Adipocyte (in vitro differentiated cells): ENCODE results near the gene TMEM88.
A peak's percentile ranks its signal among the peaks of the same experiment; 100 is the strongest.

ENCODE experiments used
- DNase-seq: peaks from one replicate; pipeline ENCODE4 v3.0.0-alpha.2; 2015; ENCODE audit warnings: low read depth
- H3K27me3 ChIP-seq: replicated peaks from 2 replicates; pipeline ENCODE4 v1.7.0; 2013; ENCODE audit warnings: mild to moderate bottlenecking, low read length, moderate library complexity; ENCODE audit not compliant: control insufficient read depth, insufficient read depth
- H3K36me3 ChIP-seq: 2 replicates; pipeline ENCODE4 v1.7.0; 2013; ENCODE audit warnings: low read length, mild to moderate bottlenecking, moderate library complexity; ENCODE audit not compliant: control insufficient read depth, insufficient read depth, severe bottlenecking
- H3K4me1 ChIP-seq: 2 replicates; pipeline ENCODE4 v1.7.0; 2013; ENCODE audit warnings: mild to moderate bottlenecking, low read length, moderate library complexity; ENCODE audit not compliant: control insufficient read depth, insufficient read depth
- H3K4me3 ChIP-seq: 2 replicates; pipeline ENCODE4 v1.7.0; 2013; ENCODE audit warnings: mild to moderate bottlenecking, low read length, moderate library complexity
- H3K9ac ChIP-seq: 2 replicates; pipeline ENCODE4 v1.7.0; 2013; ENCODE audit warnings: mild to moderate bottlenecking, low read length, moderate library complexity
- H3K9me3 ChIP-seq: 2 replicates; pipeline ENCODE4 v1.7.0; 2013; ENCODE audit warnings: mild to moderate bottlenecking, low read length, moderate library complexity; ENCODE audit not compliant: control insufficient read depth

TMEM88 gene

DNA sequence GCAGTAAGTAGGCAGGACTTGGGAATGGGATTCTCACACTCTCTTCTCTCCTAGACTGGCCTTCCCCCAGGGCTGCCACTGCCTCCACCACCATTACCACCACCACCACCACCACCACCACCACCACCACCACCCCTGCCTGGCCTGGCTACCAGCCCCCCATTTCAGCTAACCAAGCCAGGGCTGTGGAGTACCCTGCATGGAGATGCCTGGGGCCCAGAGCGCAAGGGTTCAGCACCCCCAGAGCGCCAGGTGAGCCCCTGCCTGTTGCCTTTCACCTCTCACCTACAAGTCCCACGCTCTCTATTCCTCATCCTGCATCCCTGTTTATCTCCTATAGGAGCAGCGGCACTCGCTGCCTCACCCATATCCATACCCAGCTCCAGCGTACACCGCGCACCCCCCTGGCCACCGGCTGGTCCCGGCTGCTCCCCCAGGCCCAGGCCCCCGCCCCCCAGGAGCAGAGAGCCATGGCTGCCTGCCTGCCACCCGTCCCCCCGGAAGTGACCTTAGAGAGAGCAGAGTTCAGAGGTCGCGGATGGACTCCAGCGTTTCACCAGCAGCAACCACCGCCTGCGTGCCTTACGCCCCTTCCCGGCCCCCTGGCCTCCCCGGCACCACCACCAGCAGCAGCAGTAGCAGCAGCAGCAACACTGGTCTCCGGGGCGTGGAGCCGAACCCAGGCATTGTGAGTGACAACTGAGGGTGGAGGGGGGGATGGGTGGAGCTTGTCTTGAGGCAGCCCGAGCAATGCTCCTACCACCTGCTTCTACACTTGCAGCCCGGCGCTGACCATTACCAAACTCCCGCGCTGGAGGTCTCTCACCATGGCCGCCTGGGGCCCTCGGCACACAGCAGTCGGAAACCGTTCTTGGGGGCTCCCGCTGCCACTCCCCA is 7.9 kb upstream of the TMEM88 start:
- H3K4me1 ChIP-seq: peaks cover 9% of the 10 kb centered on the region
- H3K4me3 ChIP-seq: no peak overlapping the region
- H3K27me3 ChIP-seq: no peaks in the 10 kb centered on the region
- H3K36me3 ChIP-seq: peaks cover 34% of the 10 kb centered on the region
- H3K9ac ChIP-seq: no peak overlapping the region
- no peaks in the 10 kb centered on the region for H3K9me3 ChIP-seq
- DNase-seq: no peak

DNA sequence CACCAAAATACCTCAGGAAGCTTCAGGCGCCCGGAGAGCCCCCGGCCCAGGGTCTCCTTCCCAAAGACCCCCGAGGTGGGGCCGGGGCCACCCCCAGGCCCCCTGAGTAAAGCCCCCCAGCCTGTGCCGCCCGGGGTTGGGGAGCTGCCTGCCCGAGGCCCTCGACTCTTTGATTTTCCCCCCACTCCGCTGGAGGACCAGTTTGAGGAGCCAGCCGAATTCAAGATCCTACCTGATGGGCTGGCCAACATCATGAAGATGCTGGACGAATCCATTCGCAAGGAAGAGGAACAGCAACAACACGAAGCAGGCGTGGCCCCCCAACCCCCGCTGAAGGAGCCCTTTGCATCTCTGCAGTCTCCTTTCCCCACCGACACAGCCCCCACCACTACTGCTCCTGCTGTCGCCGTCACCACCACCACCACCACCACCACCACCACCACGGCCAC is 6.7 kb upstream of the TMEM88 start:
- no peak for DNase-seq
- Histone ChIP-seq H3K4me3 (no peak overlapping the region), H3K36me3 (peaks cover 45% of the 10 kb centered on the region), H3K9ac (no peak overlapping the region), H3K4me1 (peaks cover 9% of the 10 kb centered on the region), H3K9me3 (no peaks in the 10 kb centered on the region), H3K27me3 (no peaks in the 10 kb centered on the region)

DNA sequence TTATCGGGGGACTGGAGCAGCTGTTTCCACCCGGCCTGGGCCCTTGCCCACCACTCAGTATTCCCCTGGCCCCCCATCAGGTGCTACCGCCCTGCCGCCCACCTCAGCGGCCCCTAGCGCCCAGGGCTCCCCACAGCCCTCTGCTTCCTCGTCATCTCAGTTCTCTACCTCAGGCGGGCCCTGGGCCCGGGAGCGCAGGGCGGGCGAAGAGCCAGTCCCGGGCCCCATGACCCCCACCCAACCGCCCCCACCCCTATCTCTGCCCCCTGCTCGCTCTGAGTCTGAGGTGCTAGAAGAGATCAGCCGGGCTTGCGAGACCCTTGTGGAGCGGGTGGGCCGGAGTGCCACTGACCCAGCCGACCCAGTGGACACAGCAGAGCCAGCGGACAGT is 6.1 kb upstream of the TMEM88 start:
- Histone ChIP-seq H3K4me1 (peaks cover 9% of the 10 kb centered on the region), H3K36me3 (peaks cover 48% of the 10 kb centered on the region), H3K27me3 (no peaks in the 10 kb centered on the region), H3K9ac (no peak overlapping the region), H3K9me3 (no peaks in the 10 kb centered on the region), H3K4me3 (no peak overlapping the region)
- DNase-seq: no peak

DNA sequence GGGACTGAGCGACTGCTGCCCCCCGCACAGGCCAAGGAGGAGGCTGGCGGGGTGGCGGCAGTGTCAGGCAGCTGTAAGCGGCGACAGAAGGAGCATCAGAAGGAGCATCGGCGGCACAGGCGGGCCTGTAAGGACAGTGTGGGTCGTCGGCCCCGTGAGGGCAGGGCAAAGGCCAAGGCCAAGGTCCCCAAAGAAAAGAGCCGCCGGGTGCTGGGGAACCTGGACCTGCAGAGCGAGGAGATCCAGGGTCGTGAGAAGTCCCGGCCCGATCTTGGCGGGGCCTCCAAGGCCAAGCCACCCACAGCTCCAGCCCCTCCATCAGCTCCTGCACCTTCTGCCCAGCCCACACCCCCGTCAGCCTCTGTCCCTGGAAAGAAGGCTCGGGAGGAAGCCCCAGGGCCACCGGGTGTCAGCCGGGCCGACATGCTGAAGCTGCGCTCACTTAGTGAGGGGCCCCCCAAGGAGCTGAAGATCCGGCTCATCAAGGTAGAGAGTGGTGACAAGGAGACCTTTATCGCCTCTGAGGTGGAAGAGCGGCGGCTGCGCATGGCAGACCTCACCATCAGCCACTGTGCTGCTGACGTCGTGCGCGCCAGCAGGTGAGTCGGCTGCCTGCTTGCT is 5.6 kb upstream of the TMEM88 start:
- no peaks in the 10 kb centered on the region for H3K27me3 ChIP-seq
- H3K9ac ChIP-seq: no peak overlapping the region
- H3K9me3 ChIP-seq: no peaks in the 10 kb centered on the region
- no peak for DNase-seq
- no peak overlapping the region for H3K4me3 ChIP-seq
- peaks cover 48% of the 10 kb centered on the region for H3K36me3 ChIP-seq
- peaks cover 9% of the 10 kb centered on the region for H3K4me1 ChIP-seq

DNA sequence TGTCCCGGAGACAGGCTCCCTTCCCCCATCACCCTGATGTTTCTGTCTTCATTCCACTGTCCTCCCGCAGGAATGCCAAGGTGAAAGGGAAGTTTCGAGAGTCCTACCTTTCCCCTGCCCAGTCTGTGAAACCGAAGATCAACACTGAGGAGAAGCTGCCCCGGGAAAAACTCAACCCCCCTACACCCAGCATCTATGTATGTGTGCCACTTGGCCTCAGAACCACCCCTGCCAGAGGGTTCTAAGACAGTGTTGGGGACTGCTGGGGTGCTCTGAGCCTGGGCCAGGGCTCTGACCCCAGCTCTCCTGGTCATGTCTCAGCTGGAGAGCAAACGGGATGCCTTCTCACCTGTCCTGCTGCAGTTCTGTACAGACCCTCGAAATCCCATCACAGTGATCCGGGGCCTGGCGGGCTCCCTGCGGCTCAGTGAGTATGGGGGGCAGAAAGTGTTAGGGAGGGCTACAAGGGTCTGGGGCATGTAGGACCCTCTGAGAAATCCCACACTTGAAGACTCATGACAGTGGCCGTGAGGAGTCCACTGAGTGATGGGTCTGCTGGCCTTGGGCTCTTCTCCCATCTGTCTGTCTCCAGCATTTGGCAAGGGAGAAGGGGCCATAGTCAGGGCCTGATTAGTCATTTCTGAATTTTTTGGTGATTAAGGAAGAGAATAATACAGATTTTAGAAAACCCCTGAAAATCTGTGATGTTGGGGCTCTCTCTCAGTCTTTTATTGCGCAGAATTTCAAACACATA is 4.9 kb upstream of the TMEM88 start:
- H3K9ac ChIP-seq: peak overlapping the region; percentile 1
- H3K27me3 ChIP-seq: no peaks in the 10 kb centered on the region
- peaks cover 9% of the 10 kb centered on the region for H3K4me1 ChIP-seq
- H3K9me3 ChIP-seq: no peaks in the 10 kb centered on the region
- no peak overlapping the region for H3K4me3 ChIP-seq
- DNase-seq: no peak
- H3K36me3 ChIP-seq: peaks cover 48% of the 10 kb centered on the region

DNA sequence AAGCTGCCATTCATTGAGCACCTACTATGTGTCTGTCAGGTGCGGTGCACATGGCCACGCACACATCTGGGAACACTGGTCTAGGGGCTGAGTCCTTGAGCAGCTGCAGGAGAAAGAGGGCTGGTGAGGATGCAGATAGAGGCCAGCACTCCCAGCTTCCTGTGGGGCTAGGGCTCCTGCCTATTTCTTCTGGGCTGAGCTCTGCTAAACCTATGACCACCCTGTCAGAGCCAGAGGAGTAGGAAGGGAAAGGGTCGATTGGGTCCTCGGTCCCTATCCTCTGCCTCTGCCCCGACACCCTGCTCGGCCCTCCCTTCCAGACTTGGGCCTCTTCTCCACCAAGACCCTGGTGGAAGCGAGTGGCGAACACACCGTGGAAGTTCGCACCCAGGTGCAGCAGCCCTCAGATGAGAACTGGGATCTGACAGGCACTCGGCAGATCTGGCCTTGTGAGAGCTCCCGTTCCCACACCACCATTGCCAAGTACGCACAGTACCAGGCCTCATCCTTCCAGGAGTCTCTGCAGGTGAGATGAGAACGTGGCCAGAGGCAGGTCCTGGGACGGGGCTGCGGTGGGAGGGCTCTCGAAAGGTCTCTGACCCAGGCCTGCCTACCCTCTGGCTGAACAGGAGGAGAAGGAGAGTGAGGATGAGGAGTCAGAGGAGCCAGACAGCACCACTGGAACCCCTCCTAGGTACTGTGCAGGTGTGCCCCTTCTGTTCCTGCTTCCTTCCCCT is 4.0 kb upstream of the TMEM88 start:
- Histone ChIP-seq H3K27me3 (no peaks in the 10 kb centered on the region), H3K4me3 (no peak overlapping the region), H3K9ac (peak overlapping the region; percentile 13), H3K9me3 (no peaks in the 10 kb centered on the region), H3K36me3 (peaks cover 48% of the 10 kb centered on the region), H3K4me1 (peaks cover 9% of the 10 kb centered on the region)
- DNase-seq: no peak

DNA sequence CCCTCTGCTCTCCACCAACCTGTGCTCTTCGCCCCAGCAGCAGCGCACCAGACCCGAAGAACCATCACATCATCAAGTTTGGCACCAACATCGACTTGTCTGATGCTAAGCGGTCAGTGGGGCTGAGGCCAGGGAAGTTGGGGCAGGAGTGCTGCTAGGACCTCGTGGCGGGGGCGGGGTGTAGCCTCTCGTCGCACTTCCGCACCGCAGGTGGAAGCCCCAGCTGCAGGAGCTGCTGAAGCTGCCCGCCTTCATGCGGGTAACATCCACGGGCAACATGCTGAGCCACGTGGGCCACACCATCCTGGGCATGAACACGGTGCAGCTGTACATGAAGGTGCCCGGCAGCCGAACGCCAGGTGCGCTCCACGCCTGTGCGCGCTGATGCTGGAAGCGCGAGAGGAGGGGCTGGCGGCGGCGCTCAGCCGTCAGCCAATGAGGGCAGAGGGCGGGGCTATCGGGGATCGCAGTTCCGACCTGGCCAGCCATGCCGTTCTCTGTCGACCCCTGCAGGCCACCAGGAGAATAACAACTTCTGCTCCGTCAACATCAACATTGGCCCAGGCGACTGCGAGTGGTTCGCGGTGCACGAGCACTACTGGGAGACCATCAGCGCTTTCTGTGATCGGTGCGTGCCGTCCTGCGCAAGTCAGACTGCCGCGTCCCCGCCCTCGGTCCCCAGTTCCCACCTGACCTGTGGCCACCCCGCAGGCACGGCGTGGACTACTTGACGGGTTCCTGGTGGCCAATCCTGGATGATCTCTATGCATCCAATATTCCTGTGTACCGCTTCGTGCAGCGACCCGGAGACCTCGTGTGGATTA is 3.2 kb upstream of the TMEM88 start:
- Histone ChIP-seq H3K36me3 (peaks cover 44% of the 10 kb centered on the region), H3K4me3 (no peak overlapping the region)

DNA sequence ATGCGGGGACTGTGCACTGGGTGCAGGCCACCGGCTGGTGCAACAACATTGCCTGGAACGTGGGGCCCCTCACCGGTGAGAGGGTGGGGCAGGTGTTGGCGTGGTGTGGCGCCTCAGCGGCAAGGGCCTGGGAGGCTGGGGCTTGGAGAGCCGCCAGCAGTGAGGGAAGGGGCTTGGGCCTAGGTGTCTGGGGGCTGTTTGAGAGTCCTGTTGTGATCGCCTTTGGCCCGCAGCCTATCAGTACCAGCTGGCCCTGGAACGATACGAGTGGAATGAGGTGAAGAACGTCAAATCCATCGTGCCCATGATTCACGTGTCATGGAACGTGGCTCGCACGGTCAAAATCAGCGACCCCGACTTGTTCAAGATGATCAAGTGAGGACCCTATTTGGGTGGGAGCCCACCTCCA is 2.6 kb upstream of the TMEM88 start:
- Histone ChIP-seq H3K4me3 (no peak overlapping the region), H3K36me3 (peaks cover 41% of the 10 kb centered on the region)
- no peak for DNase-seq

More for the DNA sequence above, 3.2 kb upstream of the TMEM88 start:
- DNase-seq: peak; percentile 93
- Histone ChIP-seq H3K9ac (no peak overlapping the region), H3K27me3 (no peaks in the 10 kb centered on the region), H3K4me1 (peaks cover 16% of the 10 kb centered on the region), H3K9me3 (no peaks in the 10 kb centered on the region)

DNA sequence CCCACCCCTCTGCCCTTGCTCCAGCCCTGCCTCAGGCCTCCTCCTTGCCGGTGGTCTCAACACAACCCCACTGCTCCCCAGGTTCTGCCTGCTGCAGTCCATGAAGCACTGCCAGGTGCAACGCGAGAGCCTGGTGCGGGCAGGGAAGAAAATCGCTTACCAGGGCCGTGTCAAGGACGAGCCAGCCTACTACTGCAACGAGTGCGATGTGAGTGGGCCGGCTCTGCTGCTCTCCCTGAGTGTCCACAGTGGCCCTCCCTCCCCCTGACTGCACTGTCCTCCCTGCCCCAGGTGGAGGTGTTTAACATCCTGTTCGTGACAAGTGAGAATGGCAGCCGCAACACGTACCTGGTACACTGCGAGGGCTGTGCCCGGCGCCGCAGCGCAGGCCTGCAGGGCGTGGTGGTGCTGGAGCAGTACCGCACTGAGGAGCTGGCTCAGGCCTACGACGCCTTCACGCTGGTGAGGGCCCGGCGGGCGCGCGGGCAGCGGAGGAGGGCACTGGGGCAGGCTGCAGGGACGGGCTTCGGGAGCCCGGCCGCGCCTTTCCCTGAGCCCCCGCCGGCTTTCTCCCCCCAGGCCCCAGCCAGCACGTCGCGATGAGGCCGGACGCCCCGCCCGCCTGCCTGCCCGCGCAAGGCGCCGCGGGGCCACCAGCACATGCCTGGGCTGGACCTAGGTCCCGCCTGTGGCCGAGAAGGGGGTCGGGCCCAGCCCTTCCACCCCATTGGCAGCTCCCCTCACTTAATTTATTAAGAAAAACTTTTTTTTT is 1.8 kb upstream of the TMEM88 start:
- H3K9ac ChIP-seq: no peak overlapping the region
- H3K27me3 ChIP-seq: no peaks in the 10 kb centered on the region
- H3K4me3 ChIP-seq: no peak overlapping the region
- no peaks in the 10 kb centered on the region for H3K9me3 ChIP-seq
- H3K4me1 ChIP-seq: peaks cover 17% of the 10 kb centered on the region
- peaks cover 41% of the 10 kb centered on the region for H3K36me3 ChIP-seq
- no peak for DNase-seq

More for the DNA sequence above, 2.6 kb upstream of the TMEM88 start:
- no peaks in the 10 kb centered on the region for H3K9me3 ChIP-seq
- H3K9ac ChIP-seq: no peak overlapping the region
- peaks cover 17% of the 10 kb centered on the region for H3K4me1 ChIP-seq
- no peaks in the 10 kb centered on the region for H3K27me3 ChIP-seq

DNA sequence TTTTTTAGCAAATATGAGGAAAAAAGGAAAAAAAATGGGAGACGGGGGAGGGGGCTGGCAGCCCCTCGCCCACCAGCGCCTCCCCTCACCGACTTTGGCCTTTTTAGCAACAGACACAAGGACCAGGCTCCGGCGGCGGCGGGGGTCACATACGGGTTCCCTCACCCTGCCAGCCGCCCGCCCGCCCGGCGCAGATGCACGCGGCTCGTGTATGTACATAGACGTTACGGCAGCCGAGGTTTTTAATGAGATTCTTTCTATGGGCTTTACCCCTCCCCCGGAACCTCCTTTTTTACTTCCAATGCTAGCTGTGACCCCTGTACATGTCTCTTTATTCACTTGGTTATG is 1.2 kb upstream of the TMEM88 start:
- Histone ChIP-seq H3K36me3 (peaks cover 41% of the 10 kb centered on the region), H3K4me1 (peaks cover 21% of the 10 kb centered on the region), H3K4me3 (no peak overlapping the region), H3K27me3 (no peaks in the 10 kb centered on the region), H3K9ac (no peak overlapping the region), H3K9me3 (no peaks in the 10 kb centered on the region)
- no peak for DNase-seq
